ENCODE measurements around the gene NTNG2. TPM values are rescaled to one million over a fixed set of nuclear protein-coding genes. Genes with fewer than 3 reads are reported as not detected.

Gene NTNG2
- total and polyA plus RNA-seq, 8 donors, result 0.27 to 4.6 (median 1.0) TPM

- peaks cover 0 to 18% of the 10 kb centered on the region in 2 donors for H3K27me3 ChIP-seq
These were observed 78.4 kb downstream of the NTNG2 start for GRCh38 chr9:132239999-132240840.

GRCh38 chr9:132240841-132241482 is 79.1 kb downstream of the NTNG2 start:
- ATAC-seq (peak; percentile 96), DNase-seq (peak; percentile 65 to 100 (median 94))
- H3K27me3 ChIP-seq, result peaks cover 0 to 18% of the 10 kb centered on the region in 2 donors
- H3K36me3 ChIP-seq, result no peaks in the 10 kb centered on the region
- H3K4me3 ChIP-seq, result peak overlapping the region; percentile 48 to 71
- peaks cover 7 to 50% of the 10 kb centered on the region in 2 donors for H3K4me1 ChIP-seq
- intact Hi-C loops (cut with DNase I), result no loop called here
- H3K27ac ChIP-seq, result peak overlapping the region in 1 of 2 donors; percentile 78
- TF ChIP-seq CTCF (IDR thresholded peaks at IDR 0.05), result peak in 1 of 2 donors; percentile 40
- H3K9me3 ChIP-seq, result no peaks in the 10 kb centered on the region

More at GRCh38 chr9:132239999-132240840, 78.4 kb downstream of the NTNG2 start:
- ATAC-seq, result no peak
- Histone ChIP-seq H3K9me3 (no peaks in the 10 kb centered on the region), H3K4me1 (peaks cover 7 to 50% of the 10 kb centered on the region in 2 donors), H3K36me3 (no peaks in the 10 kb centered on the region), H3K27ac (peak overlapping the region in 1 of 2 donors; percentile 76), H3K4me3 (peak overlapping the region in 1 of 2 donors; percentile 71)
- intact Hi-C loops (cut with DNase I), result loop anchor here in 1 of 2 donors (5.0 to 10.0 kb wide), 2 partner anchors 75 to 473 kb away; partner anchors contain the start of gene NTNG2
- DNase-seq, result peak in 1 of 4 donors; percentile 77
- no peak for TF ChIP-seq CTCF (IDR thresholded peaks at IDR 0.05)

GRCh38 chr9:132241483-132241839 is 79.6 kb downstream of the NTNG2 start:
- Histone ChIP-seq H3K36me3 (no peaks in the 10 kb centered on the region), H3K4me3 (peak overlapping the region; percentile 48 to 71), H3K9me3 (no peaks in the 10 kb centered on the region), H3K4me1 (peaks cover 7 to 45% of the 10 kb centered on the region in 2 donors), H3K27me3 (peaks cover 0 to 18% of the 10 kb centered on the region in 2 donors), H3K27ac (peak overlapping the region in 1 of 2 donors; percentile 78)
- ATAC-seq, result no peak
- peak in 1 of 4 donors; percentile 89 for DNase-seq
- intact Hi-C loops (cut with DNase I), result no loop called here
- TF ChIP-seq CTCF (IDR thresholded peaks at IDR 0.05), result peak in 1 of 2 donors; percentile 5

- Histone ChIP-seq H3K27ac (peak overlapping the region in 1 of 2 donors; percentile 78), H3K4me3 (peak overlapping the region; percentile 48 to 71), H3K9me3 (no peaks in the 10 kb centered on the region), H3K4me1 (peaks cover 7 to 43% of the 10 kb centered on the region in 2 donors), H3K27me3 (peaks cover 0 to 21% of the 10 kb centered on the region in 2 donors), H3K36me3 (no peaks in the 10 kb centered on the region)
- TF ChIP-seq CTCF (IDR thresholded peaks at IDR 0.05), result no peak
- intact Hi-C loops (cut with DNase I), result no loop called here
- ATAC-seq (peak; percentile 0), DNase-seq (peak in 2 of 4 donors; percentile 33 to 86)
These were observed 80.2 kb downstream of the NTNG2 start for GRCh38 chr9:132241840-132242620.
